ENCODE data around the gene CUEDC2.
A peak's percentile ranks its signal among the peaks of the same experiment; 100 is the strongest.

Gene CUEDC2

DNA sequence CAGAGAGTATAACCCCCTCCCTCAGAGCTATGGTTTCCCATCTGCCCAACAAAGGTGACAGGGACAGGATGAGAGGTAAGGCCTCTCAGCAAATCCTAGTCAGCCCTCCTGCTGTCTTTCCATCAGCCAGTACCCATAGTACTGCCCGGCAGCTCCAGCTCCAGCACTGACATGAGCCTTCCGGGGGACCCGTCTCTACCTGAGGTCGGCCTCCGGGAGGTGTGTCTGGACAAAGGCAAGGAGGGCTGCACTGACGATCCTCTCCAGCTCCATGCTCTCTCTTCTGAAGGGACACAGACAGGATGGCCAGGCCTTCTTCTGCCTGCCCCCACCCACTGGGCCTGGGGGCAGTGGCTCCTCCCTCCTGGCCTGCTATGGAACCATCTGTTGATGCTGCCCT, 7.5 kb downstream of the CUEDC2 start:
- no peak for DNase-seq (ENCODE audit: low read depth)

DNA sequence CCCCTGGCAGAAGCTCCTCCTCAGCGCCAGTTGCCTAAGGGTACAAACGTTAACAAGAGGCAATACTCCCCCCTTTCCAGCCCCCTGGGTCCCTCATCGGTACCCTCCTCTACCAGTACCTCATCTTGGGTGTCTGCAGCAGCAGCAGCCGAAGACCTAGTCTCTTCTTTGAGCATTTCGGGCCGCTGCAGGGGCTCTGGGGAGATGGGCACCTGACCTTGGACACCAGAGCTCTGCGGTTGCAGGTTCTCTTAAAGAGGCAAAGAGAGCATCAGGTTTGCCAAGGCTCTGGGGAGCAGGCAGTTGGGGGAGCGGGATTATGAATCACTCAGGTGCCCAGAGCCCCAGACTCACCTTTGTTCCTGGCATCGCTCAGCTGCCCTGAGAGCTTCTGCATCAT, 8.2 kb downstream of the CUEDC2 start:
- no peak for DNase-seq (ENCODE audit: low read depth)

DNA sequence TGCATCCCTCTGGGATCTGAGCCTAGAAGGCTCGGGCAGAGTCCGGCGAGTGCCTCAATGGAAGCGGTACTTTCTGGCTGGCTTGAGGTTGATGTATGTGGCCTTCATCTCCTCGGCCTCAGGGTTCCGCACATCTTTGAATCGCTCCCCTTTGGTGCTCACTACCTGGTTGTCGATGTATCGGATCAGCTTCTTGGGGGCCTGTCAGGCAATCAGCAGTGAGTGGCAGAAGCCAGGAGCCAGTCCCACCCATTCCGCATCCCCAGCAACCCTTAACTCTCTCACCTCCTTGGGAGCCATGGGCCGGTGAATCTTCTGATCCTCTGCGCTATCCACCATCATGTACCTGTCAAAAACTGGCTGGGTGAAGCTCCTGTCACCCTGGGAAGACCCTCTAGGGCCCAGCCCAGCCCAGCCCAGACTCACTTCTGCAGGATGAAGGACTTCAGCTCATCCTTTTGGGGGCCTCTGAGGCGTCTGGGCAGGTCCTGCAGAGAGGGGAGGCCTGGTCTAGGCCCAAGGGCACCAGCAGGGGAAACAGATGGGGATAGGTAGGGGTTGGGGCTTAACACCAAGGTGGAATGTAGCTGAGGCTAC, 8.9 kb downstream of the CUEDC2 start:
- no peak for DNase-seq (ENCODE audit: low read depth)

DNA sequence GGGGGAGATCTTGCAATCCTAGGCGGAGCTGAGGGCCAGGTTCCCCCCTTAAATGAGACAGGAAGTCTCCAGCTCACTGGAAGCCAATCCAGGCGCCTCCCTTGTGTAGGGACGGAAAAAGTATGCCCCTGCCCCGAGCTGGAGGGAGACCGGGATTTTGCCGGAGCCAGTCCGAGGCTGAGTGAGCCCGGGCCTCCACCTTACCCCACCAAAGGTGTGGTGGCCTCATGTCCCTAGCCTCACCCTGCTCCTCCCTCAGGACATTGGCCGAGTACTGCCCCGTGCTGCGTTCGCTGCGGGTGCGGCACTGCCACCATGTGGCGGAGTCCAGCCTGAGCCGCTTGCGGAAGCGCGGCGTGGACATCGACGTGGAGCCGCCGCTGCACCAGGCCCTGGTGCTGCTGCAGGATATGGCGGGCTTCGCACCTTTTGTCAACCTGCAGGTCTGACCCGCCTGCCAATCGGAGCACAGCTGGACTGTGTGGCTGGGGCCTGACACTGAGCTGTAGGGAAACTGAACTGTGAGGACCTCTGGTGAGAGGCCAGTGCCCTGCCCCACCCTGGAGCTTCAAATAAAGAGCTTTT, 9.7 kb downstream of the CUEDC2 start:
- DNase-seq (ENCODE audit: low read depth): no peak

DNA sequence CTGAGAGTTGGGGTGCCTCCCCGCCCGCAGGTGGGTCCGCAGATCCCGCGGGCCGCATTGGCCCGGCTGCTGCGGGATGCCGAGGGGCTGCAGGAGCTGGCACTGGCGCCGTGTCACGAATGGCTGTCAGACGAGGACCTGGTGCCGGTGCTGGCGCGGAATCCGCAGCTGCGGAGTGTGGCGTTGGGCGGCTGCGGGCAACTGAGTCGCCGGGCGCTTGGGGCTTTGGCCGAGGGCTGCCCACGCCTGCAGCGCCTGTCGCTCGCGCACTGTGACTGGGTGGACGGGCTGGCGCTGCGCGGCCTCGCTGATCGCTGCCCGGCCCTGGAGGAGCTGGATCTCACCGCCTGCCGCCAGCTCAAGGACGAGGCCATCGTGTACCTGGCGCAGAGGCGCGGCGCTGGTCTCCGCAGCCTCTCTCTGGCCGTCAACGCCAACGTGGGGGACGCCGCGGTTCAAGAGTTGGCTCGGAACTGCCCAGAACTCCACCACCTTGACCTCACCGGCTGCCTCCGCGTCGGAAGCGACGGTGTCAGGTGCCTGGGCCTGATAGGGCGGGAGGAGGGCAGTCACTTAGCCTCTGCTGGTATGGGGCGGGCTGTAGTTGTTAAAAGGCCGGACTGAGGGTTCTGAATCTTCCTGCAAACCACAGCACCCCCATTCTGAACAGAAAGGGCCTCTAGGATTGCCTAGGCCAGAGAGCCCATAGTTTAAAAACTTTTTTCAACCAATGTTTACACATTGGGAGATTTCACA, 10.4 kb downstream of the CUEDC2 start:
- no peak for DNase-seq (ENCODE audit: low read depth)

DNA sequence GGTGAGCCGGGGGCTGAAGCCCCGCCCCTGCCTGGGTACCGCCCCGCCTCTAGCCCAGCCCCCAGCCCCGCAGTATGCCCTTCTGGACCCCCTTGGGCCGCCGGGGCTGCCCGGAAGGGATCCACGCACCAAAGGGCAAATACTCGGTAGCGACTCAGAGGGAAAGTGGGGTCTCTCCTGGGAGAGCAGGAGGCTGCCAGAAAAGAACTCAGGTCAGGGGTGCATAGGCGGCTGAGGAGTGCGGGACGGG, 10.9 kb downstream of the CUEDC2 start:
- no peak for DNase-seq (ENCODE audit: low read depth)

DNA sequence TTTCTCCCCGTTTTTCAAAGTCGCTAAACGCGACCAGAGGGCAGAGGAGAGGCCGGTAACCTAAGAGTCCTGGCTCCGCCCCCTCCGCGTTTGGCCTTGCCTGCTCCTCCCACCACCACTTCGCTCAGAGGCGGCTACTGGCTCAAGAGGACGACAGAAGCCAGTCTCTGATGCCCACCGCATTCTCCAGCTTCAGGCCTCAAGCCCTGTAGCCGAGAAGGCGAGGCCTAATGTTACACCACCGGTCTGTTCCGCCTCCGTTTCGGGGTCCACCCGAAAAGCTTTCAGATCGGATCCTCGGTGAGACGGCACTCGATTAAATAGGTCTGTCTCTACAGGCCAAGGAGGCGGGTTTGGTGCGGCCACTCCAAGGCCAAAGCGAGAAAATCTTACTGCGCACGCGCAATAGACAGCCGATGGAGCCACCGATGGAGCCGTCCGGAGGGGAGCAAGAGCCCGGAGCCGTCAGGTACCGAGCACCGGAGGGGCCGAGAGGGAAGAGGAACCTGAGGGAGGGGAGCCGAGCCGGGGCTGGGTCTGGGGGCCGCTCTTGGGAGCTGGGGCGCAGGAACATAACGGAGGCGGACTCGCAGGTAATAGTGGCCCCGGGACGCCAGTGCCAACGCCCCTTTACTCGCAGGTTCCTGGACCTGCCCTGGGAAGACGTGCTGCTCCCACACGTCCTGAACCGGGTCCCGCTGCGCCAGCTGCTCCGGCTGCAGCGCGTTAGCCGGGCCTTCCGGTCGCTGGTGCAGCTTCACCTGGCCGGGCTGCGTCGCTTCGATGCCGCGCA, 11.5 kb downstream of the CUEDC2 start, which contains the start of gene FBXL15:
TSS of gene FBXL15 (plus strand) at position 123 of the 793 bp plus-strand sequence. CDS start at position 417, 294 bp downstream.
- peak; percentile 90 for DNase-seq (ENCODE audit: low read depth)

DNA sequence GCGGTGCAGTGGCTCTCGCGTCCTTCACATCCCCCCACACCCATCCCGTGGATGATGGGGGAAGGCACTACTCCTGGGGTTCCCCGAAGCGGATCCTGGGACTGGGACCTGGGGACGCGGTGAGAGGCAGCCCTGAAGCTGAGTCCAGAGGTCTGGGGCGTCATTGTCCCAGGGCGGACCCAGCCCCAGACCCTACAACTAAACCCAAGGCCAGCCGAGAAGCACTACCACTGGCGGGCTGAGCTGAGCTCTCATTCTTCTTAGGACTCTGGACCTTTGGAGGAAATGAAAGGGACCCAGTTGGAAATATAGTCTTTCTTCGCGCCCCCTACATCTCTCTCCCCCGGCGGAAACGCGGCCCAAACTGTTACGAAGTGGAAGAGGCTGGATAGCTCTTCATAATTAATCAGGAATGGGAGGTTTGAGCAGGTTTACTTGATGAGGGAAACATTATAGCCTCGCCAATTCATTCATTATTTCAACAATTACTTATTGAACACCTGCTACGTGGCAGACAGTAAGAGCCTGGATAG, 12.1 kb downstream of the CUEDC2 start:
- DNase-seq (ENCODE audit: low read depth): no peak

DNA sequence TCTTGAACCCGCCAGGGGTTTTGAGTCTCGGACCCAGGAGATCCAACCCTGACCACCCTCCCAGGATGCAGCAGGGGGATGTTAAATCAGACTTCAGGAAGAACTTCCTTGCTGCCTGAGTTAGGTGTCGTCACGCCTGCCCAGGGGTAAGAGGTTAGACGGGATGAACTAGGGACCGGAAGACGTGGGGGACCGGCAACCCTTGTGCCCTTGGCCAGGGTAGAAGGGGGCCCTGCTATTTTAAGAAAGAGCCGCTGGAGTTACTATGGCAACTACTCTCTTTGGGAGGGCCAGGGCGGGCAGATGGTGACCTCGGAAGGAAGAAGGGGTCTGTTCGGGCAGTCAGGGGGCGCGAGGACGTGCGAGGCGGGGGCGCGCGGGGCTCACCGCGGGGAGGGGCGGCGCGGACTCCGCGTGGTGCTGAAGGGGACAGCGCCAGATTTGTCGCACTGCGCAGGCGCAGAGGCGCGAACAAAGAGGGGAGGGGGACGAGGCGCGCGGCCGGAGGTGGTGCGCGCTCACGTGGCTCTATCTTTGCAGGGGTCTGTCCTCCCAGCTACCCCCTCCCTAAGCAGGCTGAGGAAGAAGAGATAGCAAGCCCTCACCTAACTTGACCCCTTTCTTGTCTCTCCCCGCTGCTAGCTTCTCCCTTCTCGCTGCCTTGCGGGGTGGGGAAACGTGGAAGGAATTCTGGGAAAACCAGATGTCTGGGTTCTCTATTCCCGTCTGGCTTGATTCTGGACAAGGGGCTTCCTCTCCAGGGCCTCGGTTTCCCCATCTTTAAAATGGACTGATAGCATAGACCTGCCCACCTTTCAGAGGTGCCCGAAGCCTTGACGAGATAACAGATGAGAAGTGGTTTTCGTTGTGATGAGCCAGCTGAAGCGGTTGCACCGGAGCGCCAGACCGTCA, 12.8 kb downstream of the CUEDC2 start:
- DNase-seq (ENCODE audit: low read depth): no peak

DNA sequence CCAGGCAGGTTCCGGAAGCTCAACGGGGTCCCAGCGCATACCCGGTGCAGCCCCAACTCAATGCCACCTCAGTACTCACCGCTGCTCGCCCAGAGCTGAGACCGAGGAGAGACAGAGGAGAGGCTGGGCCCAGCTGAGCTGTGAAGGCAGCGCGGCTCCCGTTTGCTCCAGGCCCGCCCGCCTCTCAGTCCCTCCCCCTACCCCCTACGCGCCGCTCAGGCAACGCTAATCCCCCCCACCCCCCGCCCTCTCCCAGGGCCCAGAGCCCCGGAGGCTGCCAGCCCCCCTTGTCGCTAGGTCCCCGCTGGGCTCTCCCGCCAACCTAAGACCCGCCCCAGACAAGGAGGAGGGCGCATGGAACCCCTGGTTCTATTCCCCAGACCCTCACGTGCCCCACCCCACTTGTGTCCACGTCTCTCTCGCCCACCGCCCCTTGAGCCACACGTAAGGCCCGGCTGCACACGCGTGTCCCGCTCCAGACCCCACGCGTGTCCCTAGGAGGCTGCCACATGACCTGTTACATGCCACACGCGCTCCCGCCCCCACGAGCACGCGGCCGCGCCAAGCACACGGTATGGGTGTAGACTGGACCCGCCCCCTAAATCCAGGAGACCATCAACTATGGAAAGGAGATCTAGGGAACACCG, 13.6 kb downstream of the CUEDC2 start, which contains the start of gene PSD:
TSS of gene PSD (minus strand) at position 164 of the 647 bp plus-strand sequence. CDS start 1,747 bp downstream, outside the sequence.
- no peak for DNase-seq (ENCODE audit: low read depth)

DNA sequence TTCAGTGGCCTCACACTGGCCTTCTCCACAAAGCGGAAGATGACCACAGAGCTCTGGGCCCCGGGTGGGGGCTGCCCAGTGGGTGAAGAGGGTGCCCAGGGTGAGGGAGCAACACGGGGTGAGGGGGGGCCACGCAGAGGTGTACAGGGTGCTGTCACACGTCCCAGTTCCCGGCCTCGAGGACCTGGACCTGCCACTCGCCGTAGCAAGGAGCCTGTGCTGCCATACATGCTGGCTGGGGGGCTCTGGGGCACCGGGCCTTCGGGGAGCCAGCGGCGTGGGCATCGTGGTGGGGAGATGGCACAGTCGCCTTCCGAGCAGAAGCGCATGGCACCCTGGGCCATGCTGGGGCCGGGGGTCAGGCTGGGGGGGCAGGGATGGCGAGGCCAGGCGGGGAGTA, 15.7 kb downstream of the CUEDC2 start:
- no peak for DNase-seq (ENCODE audit: low read depth)

DNA sequence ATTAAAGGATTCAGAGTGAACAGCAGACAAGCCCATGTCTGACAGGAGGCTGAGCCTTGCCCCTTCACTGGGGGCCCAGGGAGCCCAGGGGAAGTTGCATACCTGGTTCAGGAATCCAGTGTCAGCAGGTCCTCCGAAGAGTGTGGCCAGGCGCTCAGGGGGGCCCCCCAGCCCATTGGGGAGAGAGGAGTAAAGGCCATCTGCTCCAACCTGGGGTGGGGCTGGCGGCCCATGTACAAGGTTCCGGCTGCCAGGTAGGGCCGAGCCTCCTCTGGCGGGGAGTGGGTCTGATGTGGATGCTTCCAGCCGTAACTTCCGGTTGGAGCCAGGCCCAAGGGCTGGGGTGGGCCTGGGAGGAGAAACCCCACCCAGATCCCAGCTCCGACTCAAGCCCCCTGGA, 16.1 kb downstream of the CUEDC2 start:
- no peak for DNase-seq (ENCODE audit: low read depth)

DNA sequence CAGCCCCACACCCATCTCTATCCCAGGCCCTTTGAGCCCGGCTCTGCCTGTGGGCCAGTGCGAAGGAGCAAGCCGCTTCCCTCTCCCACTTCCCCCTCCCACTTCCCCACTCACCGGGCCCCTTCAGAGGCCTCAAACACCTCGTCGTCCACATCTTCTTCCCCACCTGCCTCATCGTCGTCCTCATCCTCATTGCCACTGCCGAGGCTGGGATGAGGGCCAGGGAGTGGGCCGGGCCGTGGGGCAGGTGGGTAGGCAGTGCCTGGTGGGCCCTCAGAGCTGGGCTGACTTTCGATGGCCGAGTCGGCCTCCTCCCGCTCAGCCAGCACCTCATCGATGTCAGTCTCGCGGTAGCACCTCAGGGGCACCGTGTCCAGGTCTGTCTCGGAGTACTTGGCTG, 17.6 kb downstream of the CUEDC2 start:
- no peak for DNase-seq (ENCODE audit: low read depth)

DNA sequence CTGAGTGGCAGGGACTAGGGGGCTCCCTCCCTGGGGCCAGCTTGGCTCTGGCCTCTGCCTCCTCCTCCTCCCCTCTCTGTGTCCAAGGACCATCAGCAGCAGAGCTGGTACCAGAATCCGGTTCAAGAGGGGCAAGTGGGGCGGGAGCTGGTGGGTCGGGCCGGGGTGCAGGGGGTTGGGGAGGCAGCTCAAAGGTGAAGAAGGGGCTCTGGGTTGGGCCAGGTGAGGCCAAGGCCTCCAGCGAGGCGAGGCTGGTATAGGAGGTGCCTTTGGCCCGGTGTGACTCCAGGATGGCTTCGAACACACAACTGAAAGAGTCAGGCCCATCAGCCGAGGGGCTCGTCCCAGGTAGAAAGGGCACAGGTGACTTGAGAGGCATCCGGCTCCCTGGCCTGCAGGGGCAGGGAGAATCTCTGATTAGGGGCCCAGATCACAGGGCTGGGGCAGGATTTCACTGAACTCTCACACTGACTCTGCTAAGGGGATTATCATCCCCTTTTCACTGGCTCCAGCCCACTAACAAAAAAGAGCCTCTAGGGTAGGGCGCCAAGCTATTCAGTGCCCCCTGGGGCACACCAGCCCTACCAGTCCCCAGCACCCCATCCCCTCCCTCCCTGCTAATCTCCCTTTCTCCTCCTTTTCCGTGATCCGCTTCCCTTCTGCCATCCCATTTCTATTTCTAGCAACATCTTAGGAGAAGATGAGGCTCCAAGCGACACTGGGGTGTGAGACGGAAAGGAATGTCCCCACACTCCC, 18.4 kb downstream of the CUEDC2 start:
- DNase-seq (ENCODE audit: low read depth): no peak

DNA sequence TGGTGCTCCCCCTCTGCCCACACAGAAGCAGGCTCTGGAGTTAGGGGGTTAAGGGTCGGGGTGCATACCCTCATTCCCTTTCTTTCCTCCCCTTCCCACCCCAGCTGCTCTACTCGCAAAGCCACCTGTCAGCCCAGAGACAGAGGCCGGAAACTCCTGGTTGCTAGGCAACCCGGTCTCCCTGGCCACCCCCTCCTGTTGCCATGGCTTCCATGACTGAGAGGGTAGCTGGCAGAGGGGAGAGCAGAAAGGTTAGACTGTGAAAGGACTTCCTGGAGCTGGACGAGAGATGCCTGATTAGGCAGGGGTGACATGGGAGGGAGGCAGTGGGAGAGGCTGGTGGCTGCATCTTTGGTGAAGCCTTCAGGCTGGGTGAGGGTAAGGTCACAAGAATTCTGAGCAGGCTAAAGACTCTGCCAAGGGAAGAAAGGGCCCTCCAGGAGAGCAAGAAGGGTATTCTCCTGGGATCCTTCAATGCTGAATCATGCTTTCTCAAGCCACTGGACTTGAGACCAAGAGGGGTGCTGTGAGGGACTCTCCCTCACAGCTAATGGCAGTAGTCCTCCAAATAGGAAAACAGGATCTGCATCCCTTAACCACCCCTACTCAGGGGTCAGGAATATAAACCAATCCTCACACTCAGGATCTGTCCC, 19.2 kb downstream of the CUEDC2 start:
- DNase-seq (ENCODE audit: low read depth): no peak

DNA sequence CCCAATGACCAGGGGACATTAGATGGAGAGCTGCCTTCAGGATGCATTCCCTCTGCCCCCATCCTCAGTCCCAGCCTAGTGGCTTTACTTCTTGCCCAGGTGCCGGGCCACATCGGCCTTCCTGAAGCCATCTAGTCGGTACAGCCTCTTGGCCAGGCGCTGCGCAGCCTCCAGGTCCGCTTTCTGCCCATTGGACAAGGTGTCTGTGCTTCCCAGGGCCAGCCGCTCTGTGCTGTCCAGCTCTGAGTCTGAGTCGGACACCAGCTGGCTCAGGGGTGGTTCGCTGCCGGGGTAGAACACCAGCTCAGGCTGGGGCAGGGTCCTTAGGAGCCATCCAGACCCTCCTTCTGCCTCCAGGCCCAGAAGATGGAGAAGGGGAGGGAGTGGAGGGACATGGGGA, 20.1 kb downstream of the CUEDC2 start:
- no peak for DNase-seq (ENCODE audit: low read depth)

DNA sequence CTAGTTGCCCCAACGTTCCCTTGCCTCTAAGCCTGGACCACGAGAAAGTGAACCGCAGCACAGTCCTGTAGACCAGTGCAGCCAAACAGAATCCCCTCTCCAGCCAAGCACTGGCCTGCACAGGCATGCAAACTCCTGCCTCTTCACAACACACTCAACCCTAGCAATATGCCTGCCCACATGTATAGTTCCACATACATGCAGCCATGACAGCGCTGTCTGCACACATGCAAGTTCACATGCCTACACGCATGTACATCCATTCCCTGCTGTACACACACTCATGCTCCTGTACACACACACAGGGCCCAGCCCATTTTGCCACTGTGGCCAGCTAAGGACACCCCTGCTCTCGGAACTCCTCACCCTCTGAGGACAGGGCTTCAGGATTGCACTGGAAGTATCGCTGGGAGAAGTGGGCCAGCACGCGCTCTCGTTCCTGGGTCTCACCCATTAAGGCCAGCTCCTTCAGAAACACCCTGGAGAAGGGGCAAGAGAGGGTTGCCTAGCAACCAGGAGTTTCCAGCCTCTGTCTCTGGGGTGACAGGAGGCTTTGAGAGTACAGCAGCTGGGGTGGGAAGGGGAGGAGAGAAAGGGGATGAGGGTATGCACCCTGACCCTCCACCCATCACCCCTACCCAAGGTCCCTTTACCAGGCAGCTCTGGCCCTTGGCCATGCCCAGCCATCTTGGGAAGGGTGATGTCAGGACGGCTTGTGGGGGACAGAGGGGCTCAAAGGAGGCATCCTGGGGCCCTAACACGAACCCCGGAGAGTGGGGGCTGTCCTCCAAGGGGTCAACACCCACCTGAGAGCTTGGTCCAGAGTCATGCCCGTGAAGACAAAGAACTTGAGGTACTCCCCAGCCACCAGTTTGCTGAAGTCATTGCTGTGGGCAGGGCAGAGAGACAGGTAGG, 20.8 kb downstream of the CUEDC2 start:
- DNase-seq (ENCODE audit: low read depth): no peak

DNA sequence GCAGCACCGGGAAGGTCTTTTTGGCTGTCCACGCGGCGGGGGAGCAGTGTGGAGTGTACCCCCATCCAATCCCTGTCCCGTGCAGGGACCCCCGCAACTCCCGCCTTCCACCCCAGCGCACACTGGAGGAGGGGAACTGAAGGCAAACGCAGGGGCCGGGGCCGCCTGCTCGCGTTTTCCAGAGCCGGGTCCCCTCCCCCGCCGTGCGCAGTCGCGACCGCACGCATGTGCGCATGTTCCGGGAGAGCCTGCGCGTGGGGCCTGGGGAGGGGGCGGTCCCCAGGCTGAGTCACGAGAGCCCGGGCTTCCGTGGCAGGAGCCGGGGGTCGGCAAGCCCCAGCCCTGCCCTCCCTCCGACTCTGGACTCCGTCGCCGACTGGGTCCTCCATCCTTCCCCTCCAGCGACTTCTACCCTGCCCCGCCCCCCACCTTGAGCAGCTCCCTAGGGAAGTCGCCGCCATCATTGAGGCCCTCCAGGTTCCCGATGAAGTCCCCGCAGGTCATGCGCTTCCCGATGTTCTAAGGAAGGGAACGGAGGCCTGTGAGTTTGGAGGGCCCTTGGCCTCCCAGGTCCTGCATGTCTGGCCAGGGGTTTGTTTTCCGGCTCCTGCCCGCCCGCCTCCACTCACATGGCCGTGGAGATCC, 21.8 kb downstream of the CUEDC2 start:
- DNase-seq (ENCODE audit: low read depth): no peak
